NCI-H2227 (cell line): ENCODE measurements around the gene GPR148.
"Not testable (repeated sequence)": the region's sequence is repeated elsewhere in the genome, so short reads cannot be mapped to it uniquely, and the experiment has no call there.

Source experiments
- DNase-seq: peaks from one replicate; lab custom pipeline; 2025; ENCODE audit not compliant: unreplicated experiment; lab: John Stamatoyannopoulos, UW

The GPR148 gene

DNA sequence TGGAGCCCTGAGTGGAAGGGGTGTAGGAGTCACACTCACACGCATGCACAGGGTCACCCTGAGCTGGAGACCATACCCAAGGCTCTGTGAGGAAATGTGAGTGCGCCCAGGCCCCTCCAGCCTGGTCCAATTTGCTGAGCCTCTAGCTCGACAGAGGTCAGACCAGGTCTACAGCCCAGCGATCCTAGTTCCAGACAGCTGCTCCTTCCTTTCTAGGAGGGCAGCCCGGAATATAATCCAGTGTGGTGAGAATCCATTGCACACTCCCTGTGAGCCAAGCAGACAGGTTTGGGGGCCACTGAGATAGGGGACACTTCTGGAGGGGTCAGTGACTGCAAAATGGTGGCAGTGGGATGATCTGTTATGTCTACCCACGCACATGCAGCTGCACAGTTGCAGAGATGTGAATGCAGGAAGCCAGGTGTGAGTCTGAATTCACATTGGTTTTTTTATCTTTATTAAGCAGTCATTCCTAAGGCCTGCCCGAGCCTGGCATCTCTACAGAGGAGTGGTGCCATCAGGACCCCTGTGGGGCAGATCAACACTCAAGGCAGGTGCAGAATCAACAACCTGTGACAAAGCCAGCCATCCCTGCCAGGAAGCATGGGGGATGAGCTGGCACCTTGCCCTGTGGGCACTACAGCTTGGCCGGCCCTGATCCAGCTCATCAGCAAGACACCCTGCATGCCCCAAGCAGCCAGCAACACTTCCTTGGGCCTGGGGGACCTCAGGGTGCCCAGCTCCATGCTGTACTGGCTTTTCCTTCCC, at the start of gene GPR148:
Gene GPR148 (plus strand): TSS at position 522 of the 768 bp plus-strand sequence. CDS start 82 bp downstream, at position 604.
- no peak for DNase-seq

DNA sequence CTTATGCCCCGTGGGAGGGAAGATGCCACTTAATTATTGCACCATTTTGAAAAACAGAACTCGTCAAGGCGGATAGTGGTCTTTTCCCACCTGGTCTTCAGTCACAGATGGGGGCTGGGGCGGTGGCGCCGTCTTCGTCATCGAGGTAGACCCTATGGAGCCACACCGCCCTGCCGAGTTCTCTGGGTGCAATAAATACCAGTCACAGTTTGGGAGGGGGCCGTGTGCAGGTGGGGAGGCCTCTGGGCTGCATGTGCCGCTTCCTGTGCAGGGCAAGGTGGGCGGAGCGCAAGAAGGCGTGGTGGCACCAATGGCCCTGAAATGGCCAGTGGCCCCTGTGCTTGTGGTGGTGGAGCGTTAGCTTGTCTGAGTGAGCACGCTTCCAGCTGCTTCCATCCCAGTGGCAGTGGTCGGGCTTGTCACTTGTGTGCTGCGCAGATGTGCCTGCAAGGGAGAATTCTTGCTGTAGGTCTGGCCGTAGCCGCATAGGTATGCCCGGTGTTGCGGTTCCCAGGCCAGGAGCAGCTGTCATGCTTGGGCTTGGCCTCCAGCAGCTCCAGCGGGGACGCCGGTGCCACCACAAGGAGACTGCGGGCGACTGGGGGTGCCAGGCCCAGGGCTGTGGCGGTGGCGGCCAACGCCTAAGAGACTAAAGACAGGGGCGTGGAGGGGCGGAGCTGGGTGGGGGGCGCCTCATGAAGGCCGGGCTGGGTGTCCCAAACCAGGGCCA, 36.7 kb upstream of the GPR148 start:
- DNase-seq = not testable (repeated sequence)

GRCh38 chr2:130693474-130693873, 35.4 kb upstream of the GPR148 start:
- DNase-seq = not testable (repeated sequence)

- not testable (repeated sequence) for DNase-seq
Observed at GRCh38 chr2:130703250-130703649, 25.6 kb upstream of the GPR148 start.

- not testable (repeated sequence) for DNase-seq
Observed at GRCh38 chr2:130714795-130715194, 14.1 kb upstream of the GPR148 start.

DNA sequence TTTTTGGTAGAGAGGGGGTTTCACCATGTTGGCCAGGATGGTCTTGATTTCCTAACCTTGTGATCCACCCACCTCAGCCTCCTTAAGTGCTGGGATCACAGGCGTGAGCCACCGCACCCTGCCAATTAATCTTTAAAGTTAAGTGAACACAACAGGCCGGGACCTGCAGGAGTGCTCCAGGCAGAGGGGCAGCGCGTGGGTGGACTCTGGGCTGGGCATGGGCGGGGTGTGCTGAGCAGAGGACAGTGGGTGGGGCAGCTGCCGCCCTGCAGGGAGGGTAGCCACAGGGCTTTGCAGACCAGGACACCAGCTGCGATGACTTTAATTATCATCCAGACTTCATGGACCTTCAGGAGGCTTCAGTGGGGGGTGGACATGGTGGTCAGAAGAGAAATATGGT, 8.8 kb upstream of the GPR148 start:
- DNase-seq = no peak

DNA sequence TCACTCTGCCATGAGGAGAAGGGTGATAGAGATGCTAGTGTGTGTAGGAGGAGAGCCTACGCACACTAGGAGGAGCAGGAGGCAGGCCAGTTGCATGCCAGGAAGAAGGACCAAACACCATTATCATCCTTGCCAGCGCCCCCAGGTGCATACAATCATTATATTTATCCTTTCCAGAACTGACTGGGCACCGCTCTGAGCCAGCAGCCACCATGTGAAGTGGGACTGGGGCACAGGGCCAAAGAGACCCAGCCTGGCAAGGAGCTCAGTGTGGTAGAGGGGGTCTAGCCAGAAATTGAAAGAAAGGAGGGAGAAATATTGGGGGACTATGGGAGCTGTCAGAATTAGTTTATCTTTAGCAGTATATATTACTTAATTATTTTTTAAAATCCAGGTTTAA, 8.3 kb upstream of the GPR148 start:
- no peak for DNase-seq

GRCh38 chr2:130724455-130724854, 4.4 kb upstream of the GPR148 start:
- DNase-seq = no peak

GRCh38 chr2:130726614-130727180, 2.2 kb upstream of the GPR148 start:
- no peak for DNase-seq

DNA sequence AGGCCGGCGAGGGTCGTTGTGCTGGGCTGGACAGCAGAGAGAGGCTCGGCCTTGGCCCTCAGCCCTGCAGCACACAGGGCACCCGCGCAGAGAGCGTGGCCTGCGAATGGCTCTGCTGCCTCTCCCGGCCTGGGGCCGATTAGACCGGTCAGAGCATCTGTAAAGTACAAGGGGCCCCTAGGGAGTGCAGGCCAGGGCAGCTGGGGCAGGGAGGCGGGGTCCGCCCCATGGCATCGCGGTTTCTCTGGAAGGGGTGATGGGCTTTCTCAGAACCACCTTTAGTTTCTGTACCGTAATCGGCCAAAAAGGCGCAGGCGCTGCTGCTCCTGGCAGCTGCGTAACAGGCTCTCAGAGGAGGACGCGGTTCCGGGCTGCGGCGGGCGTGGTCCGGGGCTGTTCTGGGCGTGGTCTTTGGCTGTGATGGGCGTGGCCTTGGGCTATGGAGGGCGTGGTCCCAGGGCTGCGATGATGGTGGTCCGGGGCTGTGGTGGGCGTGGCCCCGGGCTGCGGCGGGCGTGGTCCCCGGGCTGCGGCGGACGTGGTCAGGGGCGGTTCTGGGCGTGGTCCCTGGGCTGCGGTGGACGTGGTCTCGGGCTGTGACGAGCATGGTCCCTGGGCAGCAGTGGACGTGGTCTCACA, 1.5 kb upstream of the GPR148 start:
- peak; percentile 98 for DNase-seq

DNA sequence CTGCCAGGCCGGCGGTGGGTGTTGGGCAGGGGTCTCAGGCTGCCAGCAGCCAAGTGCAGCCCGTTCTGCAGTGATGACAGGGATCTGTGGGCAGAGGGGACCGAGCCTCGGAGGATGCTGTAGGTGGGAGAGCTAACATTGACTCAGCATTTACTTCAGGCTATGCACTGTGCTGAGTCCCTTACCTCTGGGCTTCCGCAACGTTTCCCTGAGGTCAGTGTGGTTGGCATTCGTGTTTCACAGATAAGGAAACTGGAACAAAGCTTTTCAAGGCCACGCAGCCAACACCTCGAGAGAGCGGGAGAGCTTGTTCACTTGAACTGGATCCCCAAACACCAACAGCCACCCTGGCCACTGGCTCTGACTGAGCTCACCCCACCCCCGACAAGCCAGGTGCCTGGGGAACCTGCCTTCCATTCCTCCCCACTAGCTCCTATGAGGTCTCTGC, 839 bp upstream of the GPR148 start:
- peak; percentile 69 for DNase-seq

GRCh38 chr2:130729322-130730299, 741 bp downstream of the GPR148 start:
- DNase-seq = no peak

GRCh38 chr2:130732257-130732656, 3.4 kb downstream of the GPR148 start:
- not testable (repeated sequence) for DNase-seq

- no peak for DNase-seq
Observed at GRCh38 chr2:130735200-130735599, 6.3 kb downstream of the GPR148 start.

DNA sequence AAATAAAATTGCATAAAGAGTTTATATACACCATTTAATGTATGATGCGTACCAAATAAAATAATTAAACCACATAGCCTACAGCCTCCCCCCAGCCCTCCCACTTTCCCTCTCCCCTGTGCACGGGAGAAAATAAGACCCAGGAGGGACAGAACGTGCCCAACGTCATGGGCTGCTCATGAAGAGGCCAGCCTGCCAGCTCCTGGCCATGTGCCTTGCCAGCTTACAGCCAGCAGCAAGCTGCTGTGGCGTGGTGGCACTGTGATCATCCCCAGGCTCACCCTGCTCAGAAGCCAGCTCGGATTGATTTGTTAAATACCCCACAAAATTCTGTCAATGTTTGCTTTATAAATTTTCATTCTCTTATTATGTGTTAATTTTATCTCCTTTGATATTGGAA, 7.6 kb downstream of the GPR148 start:
- no peak for DNase-seq

DNA sequence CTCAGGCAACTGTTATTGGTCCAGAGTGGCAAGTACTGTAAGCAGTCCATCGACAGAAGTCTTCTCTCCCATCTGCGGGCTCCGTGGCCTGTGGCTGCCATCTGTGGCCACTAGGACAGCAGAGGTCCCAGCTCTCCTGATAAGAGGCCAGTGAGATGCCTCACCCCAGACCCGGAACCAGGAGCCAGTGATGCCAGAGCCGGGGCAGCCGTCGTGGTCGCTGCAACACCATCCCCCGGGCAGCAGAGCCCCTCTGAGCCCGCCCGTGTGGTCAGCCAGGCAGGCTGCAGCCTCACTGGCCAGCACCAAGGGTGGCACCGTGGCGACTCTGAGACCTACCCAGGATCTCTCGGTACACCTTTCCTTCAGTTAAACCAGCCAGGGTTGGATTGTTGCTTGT, 8.7 kb downstream of the GPR148 start:
- no peak for DNase-seq

DNA sequence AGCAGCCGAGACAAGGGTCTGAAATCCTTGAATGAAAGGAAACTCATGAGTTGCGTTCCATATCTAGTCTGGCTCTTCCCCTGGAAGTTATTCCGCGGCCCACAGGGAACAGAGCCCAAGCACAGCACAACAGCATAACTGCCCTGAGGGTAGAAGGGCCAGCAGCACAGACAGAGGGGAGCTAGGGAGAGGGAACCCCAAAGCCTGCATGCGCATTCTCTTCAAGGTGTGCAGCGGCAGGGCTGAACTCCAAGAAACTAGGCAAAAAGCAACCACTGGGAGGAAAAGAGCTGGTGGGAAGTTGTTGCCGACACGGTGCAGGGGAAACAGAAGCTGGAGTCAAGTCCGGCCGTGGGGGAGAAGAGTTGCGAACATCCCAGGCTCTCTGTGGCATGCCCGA, 11.8 kb downstream of the GPR148 start:
- DNase-seq = no peak

DNA sequence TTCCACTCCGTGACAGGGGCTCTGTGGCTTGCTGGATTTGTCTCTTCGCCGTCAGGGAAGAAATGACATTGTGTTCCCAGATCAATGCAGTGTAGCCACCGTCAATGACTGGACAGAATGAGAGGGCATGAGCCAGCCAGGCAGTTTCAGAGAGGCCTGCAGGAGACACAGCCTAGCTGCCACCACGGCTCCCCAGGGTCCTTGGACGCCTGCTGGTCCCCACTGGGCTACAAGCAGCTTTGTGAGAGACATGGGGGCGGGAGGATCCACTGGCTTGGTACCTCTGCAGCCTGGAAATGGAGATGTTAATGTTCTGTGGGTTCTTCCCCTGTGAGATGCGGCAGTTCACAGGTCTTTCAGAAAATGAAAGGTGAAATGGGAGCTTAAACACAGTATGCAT, 14.4 kb downstream of the GPR148 start:
- no peak for DNase-seq

DNA sequence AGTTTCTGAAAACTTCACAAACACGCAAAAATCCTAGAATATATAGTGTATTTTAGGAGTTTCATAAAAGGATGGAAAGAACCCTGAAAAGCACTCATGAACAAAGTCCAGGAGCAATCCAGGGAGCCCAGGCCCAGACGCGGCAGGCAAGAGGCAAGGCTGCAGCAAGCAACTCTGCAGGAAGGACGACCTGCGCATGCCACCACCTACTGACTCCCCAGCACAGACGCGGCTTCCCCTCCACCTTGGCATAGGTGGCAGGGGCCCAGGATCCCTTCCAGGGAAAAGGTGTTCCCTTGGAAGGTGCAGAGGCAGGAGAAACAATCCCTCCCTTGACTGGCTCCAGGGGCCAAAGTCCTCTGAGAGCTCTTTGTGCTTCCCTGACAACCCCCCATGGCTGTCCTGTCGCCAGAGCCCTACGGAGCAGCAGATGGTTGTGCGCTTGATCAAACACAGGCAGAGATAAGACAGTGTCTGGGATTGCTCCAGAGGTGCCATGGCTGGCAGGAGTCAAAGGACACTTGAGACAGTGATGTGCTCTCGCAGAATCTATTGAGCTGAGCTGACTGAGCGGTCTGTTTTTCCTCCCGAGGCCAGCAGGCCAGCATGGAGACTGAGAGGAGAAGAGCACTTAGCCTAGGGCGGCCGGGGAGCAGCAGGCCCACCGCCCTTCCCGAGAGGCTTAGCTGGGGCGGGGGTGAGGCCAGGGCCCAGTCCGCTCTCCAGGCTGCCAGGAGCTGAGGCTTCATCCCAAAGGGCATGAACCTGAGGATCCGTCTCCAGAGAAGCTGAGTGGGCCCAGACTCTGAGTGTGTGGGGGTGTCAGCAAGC, 15.6 kb downstream of the GPR148 start:
- DNase-seq = no peak
